Natural killer cell (primary cell): ENCODE data around the gene ADGRF1. TPM values are rescaled to one million over a fixed set of nuclear protein-coding genes. Genes with fewer than 3 reads are reported as not detected.

ENCODE experiments used
- ATAC-seq, 3 donors: fragments of 150-1000 bp in 2 of 3; fragments of 200-7000 bp in 1 of 3; cut with Tn5 transposase; 1 replicate in 1 of 3; 2 replicates in 2 of 3; pipeline ENCODE4 v1.10.0; 2021; ENCODE audit warnings: mild to moderate bottlenecking in 2 of 3, moderate library complexity in 2 of 3
- DNase-seq, 2 donors: peaks; one replicate each; pipeline versions ENCODE4 v3.0.0 to v3.0.0-alpha.2; 2013 to 2021; ENCODE audit warnings: mixed read lengths in 1 of 2
- H3K27ac ChIP-seq: one replicate; pipeline ENCODE4 v1.5.1; 2013; ENCODE audit warnings: mild to moderate bottlenecking, low read length
- H3K27me3 ChIP-seq: one replicate; pipeline ENCODE4 v1.6.1; 2013; ENCODE audit warnings: low read length; ENCODE audit not compliant: control insufficient read depth, insufficient read depth
- H3K36me3 ChIP-seq: one replicate; pipeline ENCODE4 v1.6.1; 2013; ENCODE audit warnings: low read length; ENCODE audit not compliant: control insufficient read depth, insufficient read depth
- H3K4me1 ChIP-seq: one replicate; pipeline ENCODE4 v1.6.1; 2013; ENCODE audit warnings: low read length; ENCODE audit not compliant: control insufficient read depth, insufficient read depth
- H3K4me3 ChIP-seq: one replicate; pipeline ENCODE4 v1.5.1; 2013; ENCODE audit warnings: low read length
- H3K9me3 ChIP-seq: one replicate; pipeline ENCODE4 v1.6.1; 2013; ENCODE audit warnings: low read length; ENCODE audit not compliant: control insufficient read depth, insufficient read depth
- H3K27ac Mint-ChIP-seq, 2 donors: one replicate each; pipeline ENCODE4 v1.8.0; 2022; ENCODE audit warnings: mild to moderate bottlenecking in 2 of 2, mixed read lengths in 2 of 2, moderate library complexity in 1 of 2
- H3K27me3 Mint-ChIP-seq, 2 donors: one replicate each; pipeline ENCODE4 v1.8.0; 2022; ENCODE audit warnings: low read depth in 2 of 2, mixed read lengths in 2 of 2
- H3K36me3 Mint-ChIP-seq: one replicate; pipeline ENCODE4 v1.8.0; 2022; ENCODE audit warnings: mixed read lengths
- H3K4me1 Mint-ChIP-seq, 2 donors: one replicate each; pipeline ENCODE4 v1.8.0; 2022; ENCODE audit warnings: mixed read lengths in 2 of 2
- H3K4me3 Mint-ChIP-seq: one replicate; pipeline ENCODE4 v1.8.0; 2022; ENCODE audit warnings: mild to moderate bottlenecking, moderate library complexity, mixed read lengths
- H3K9me3 Mint-ChIP-seq, 2 donors: one replicate each; pipeline ENCODE4 v1.8.0; 2022; ENCODE audit warnings: mixed read lengths in 2 of 2
- CTCF ChIP-seq: fragments of 200-600 bp; IDR thresholded peaks from one replicate; pipeline ENCODE4 v1.8.0; 2022; ENCODE audit warnings: antibody characterized with exemption
- WGBS: methylation state at CpG from one replicate; pipeline ENCODE4 v1.1.7; 2013; ENCODE audit warnings: missing lambda C conversion rate; ENCODE audit not compliant: insufficient coverage; 5-methylcytosine and 5-hydroxymethylcytosine counted together
- intact Hi-C: fragments of 100-400 bp; cut with micrococcal nuclease; formaldehyde crosslinking; loops from one replicate; pipeline ENCODE4 v1.14.2; 2022
- total RNA-seq, 4 donors: library from RNA; stranded (reverse); fragments of 120-200 nt in 1 of 4; gene quantifications; one replicate each; pipeline versions ENCODE4 v1.2.3 to v1.2.4, GENCODE V29; 2013 to 2022

ADGRF1 gene
- total RNA-seq, 3 donors from 2014 or later (not counting 1 experiment from before 2014, with no cell fraction given): not detected

GRCh38 chr6:47029865-47030561 is 12.1 kb downstream of the ADGRF1 start:
- no peaks in the 10 kb centered on the region for H3K36me3 ChIP-seq
- no peaks in the 10 kb centered on the region for H3K36me3 Mint-ChIP-seq
- no peaks in the 10 kb centered on the region for H3K27me3 ChIP-seq
- no peaks in the 10 kb centered on the region for H3K4me1 ChIP-seq
- no peak for TF ChIP-seq CTCF
- DNase-seq (no peak), ATAC-seq (peak in 1 of 3 donors; percentile 9)
- no peaks in the 10 kb centered on the region for H3K9me3 Mint-ChIP-seq
- 88% methylated on average over 7 of the region's 7 CpGs for whole genome bisulfite sequencing
- H3K9me3 ChIP-seq: no peaks in the 10 kb centered on the region
- H3K4me3 ChIP-seq: no peak overlapping the region
- intact Hi-C loops: no loop called here
- no peak overlapping the region for H3K27ac Mint-ChIP-seq
- H3K4me1 Mint-ChIP-seq: no peaks in the 10 kb centered on the region
- peaks cover 4 to 18% of the 10 kb centered on the region in 2 donors for H3K27me3 Mint-ChIP-seq
- H3K4me3 Mint-ChIP-seq: no peak overlapping the region
- H3K27ac ChIP-seq: no peak overlapping the region

GRCh38 chr6:47028835-47029360 is 13.2 kb downstream of the ADGRF1 start:
- DNase-seq: no peak
- Mint-ChIP-seq H3K27ac (no peak overlapping the region), H3K27me3 (peaks cover 4 to 9% of the 10 kb centered on the region in 2 donors), H3K4me3 (no peak overlapping the region), H3K9me3 (no peaks in the 10 kb centered on the region), H3K36me3 (no peaks in the 10 kb centered on the region), H3K4me1 (no peaks in the 10 kb centered on the region)
- Histone ChIP-seq H3K9me3 (no peaks in the 10 kb centered on the region), H3K4me1 (no peaks in the 10 kb centered on the region), H3K27me3 (no peaks in the 10 kb centered on the region), H3K36me3 (no peaks in the 10 kb centered on the region), H3K4me3 (no peak overlapping the region), H3K27ac (no peak overlapping the region)
- intact Hi-C loops: no loop called here
- no peak for ATAC-seq
- TF ChIP-seq CTCF: no peak
- 85% methylated on average over 6 of the region's 8 CpGs for WGBS

- intact Hi-C loops: no loop called here
- no peak for TF ChIP-seq CTCF
- H3K4me3 ChIP-seq: no peak overlapping the region
- Mint-ChIP-seq H3K9me3 (no peaks in the 10 kb centered on the region), H3K36me3 (no peaks in the 10 kb centered on the region), H3K4me1 (no peaks in the 10 kb centered on the region), H3K27me3 (peaks cover 0 to 7% of the 10 kb centered on the region in 2 donors), H3K4me3 (no peak overlapping the region), H3K27ac (no peak overlapping the region)
- no peaks in the 10 kb centered on the region for H3K9me3 ChIP-seq
- H3K27me3 ChIP-seq: no peaks in the 10 kb centered on the region
- no peaks in the 10 kb centered on the region for H3K4me1 ChIP-seq
- H3K36me3 ChIP-seq: no peaks in the 10 kb centered on the region
- WGBS: 75% methylated on average over 3 of the region's 3 CpGs
- no peak for DNase-seq
- no peak overlapping the region for H3K27ac ChIP-seq
- no peak for ATAC-seq
These were observed 14.8 kb downstream of the ADGRF1 start for GRCh38 chr6:47027315-47027714.

GRCh38 chr6:47026679-47027078 is 15.5 kb downstream of the ADGRF1 start:
- Mint-ChIP-seq H3K27ac (no peak overlapping the region), H3K9me3 (no peaks in the 10 kb centered on the region), H3K4me1 (no peaks in the 10 kb centered on the region), H3K4me3 (no peak overlapping the region), H3K36me3 (no peaks in the 10 kb centered on the region), H3K27me3 (peaks cover 0 to 7% of the 10 kb centered on the region in 2 donors)
- no peak for DNase-seq
- intact Hi-C loops: no loop called here
- no peaks in the 10 kb centered on the region for H3K4me1 ChIP-seq
- 81% methylated on average over 5 of the region's 5 CpGs for WGBS
- no peak for ATAC-seq
- no peak for TF ChIP-seq CTCF
- H3K27ac ChIP-seq: no peak overlapping the region
- no peaks in the 10 kb centered on the region for H3K36me3 ChIP-seq
- no peaks in the 10 kb centered on the region for H3K27me3 ChIP-seq
- no peaks in the 10 kb centered on the region for H3K9me3 ChIP-seq
- no peak overlapping the region for H3K4me3 ChIP-seq
